GM19324 (cell line): Measurements from ENCODE around the gene GBX1.

Source experiments
- ATAC-seq: cut with Tn5 transposase; IDR thresholded peaks from one replicate; pipeline ENCODE4 v1.9.1; 2021; ENCODE audit warnings: mild to moderate bottlenecking, moderate library complexity; ENCODE audit not compliant: unreplicated experiment, low FRiP score

The GBX1 gene

DNA sequence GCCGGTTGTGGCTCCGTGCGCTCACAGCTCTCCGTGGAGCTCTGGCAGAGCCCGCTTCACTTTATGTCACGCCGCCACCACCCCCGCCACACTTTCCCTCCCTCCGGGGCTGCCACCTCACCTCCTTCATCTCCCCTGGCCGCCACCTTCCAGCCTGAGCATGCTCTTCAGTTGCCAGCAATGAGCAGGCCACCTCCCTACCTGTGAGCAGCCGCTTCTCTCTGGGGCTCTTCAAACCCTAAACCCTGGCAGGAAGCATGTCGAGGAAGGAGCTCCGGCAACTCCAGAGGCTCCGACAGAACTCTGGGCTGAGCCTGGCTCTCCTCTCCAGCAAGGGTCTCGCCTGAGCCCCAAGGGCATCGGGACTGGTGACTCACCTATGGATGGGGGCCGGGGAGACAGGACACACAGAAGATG is 36.7 kb downstream of the GBX1 start:
- ATAC-seq = no peak

DNA sequence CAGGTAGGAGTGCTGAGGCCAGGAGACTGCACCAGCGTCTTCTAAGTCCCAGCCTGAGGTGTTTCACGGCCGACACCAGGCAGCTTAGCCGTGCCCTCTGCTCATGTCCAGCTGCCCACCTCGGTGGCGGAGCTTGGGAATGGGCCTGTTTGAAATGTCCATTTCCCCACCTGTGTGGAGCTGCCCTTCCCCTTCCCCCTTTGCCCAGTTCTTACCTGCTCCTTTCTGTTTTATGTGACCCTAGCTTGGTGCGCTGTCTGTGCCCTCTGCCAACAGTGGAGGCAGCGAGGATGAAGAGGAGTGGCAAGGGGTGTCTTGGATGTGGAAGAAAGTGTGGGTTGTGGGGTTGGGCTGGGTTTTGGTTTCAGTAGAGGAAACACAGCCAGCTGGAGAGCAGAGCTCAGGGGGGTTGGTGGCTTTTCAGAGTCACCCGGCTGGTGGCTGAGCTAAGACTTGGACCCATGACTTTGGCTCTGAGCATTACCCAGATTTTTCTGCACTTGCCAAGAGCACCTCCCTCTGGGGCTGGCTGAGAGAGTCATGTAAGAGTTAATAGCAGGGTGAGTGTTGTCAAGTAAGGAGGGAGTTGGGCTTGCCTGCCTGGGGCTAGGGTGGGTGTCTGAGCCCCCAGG is 37.4 kb downstream of the GBX1 start:
- no peak for ATAC-seq

GRCh38 chr7:151129117-151129959 is 38.2 kb downstream of the GBX1 start:
- ATAC-seq = no peak

DNA sequence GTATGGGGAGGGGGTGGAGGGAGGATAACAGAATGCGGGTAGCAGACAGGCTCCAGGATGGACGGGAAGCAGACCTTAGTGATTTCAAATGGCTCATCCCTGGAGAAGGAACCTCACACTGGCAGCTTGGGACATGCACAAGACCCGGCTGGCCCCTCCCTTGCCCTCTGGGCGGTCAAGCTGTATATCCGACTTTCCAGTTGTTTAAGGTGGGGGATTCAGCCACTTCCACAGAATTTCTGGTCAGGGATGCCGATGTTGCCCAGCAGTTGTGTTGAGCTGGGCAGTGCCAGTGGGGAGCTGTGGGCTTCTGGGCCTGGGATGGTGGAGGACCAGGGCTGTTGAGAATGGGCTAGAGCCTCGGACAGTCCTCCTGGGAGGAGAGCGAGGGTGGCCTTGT is 38.8 kb downstream of the GBX1 start:
- no peak for ATAC-seq

DNA sequence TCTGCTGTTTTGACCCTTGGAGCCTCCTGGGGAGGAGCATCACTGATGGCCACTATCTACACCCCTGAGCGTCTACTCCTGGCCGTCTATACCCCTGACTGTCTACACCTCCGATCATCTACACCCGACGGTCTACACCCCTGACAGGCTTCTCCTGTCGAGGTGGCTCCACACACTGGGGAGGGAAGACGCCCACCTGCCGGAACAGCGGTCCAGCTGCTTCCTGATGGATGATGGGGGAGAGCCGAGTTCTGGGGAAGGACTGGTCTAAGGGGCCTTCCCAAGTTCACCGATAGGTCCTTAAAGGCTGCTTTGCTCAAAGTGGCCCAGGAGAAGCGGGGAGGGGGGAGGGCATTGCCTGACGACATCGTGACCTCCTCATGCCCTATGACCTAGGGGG is 39.4 kb downstream of the GBX1 start:
- no peak for ATAC-seq

DNA sequence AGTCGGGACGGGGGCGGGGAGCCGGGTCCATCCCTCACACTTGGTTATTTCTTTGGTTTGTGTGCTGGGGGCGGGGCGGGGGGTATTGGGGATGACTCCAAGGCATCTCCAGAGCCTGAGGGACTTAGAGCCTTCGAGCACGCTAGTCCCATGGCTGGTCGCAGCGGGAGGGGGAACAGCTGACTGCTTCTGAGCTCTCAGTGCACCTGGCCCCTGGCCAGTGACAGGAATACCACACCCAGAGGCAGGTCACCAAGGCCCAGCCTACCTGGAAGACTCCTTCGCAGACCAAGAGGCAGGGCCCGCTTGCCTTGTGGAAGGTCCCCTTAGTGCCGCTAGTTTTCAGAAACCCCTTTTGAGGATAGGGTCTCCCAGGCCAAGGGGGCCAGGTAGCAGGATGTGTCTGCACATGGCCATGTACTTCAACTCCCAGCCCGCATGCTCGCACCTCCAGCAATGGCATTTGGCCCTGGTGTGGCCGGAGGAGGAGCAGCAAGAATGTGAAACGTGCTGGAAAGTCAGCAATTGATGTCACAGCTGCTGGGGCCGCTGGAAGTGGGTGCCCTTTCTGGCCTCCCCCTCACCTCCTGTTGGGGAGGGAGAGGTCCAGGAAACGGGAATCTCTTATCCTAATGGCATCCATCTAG is 40.9 kb downstream of the GBX1 start:
- no peak for ATAC-seq

DNA sequence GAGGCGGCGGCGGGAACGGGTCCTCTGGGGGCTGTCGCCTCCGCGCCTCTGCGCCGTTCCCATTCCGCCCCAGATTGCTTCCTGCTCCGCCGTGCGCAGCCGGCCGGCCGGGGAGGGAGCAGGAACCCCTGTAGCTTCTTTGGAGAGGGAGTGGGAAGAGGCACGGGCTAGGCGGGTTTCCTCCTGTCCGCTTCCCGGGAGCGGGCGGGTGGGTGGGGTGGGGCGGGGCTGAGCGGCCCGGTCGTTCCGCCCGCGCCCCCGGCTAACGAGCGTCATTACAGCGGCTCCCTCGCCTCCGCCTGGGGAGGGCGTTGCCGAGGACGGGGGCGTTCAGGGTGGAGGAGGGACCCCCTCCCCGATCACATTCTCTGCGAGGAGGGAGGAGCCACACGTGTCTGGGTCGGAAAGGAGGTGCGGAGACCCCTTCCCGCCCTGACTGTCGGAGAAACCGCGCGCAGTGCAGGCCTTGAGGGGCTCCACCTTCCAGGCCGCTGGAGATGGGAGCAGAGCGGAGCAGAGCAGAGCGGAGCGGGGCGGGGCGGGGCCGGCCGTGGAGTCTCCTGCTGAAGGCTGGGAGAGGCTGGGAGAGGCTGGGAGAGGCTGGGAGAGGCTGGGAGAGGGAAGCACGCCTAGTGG is 41.5 kb downstream of the GBX1 start:
- no peak for ATAC-seq

- ATAC-seq = no peak
These were observed 42.0 kb downstream of the GBX1 start for GRCh38 chr7:151125470-151125845.

GRCh38 chr7:151124899-151125399 is 42.5 kb downstream of the GBX1 start:
- ATAC-seq = no peak

GRCh38 chr7:151124481-151124880 is 43.0 kb downstream of the GBX1 start:
- ATAC-seq = no peak

DNA sequence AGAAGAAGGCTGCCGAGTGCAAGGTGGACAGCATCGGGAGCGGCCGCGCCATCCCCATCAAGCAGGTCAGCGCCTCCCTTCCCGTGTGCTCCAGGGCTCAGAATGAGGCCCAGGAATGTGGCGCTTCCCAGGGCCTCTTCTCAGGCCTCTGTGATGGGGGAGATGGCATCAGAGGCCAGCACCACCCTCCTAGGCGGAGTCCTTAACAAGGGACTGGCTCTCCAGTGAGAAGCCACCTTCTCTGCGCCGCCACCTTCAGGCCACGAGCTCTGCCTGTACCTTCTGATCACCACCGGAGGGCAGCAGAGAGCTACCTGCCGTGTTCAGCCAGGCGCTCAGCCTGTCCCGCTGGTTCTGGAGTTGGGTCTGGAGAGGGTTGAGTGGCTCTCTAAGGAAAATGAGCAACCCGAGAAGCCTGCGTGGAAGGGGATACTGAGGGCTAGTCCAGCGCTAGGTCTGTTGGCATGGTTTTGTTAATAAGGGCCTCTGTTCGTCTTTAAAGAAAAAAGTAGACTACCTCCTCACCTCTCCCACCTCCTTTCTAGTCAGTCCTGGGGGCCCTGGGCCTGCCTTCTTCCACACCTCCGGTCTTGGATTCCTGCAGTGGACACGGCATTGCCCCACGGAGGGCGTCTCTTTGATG is 43.6 kb downstream of the GBX1 start:
- ATAC-seq = peak; percentile 72

GRCh38 chr7:151123158-151123821 is 44.2 kb downstream of the GBX1 start:
- no peak for ATAC-seq

DNA sequence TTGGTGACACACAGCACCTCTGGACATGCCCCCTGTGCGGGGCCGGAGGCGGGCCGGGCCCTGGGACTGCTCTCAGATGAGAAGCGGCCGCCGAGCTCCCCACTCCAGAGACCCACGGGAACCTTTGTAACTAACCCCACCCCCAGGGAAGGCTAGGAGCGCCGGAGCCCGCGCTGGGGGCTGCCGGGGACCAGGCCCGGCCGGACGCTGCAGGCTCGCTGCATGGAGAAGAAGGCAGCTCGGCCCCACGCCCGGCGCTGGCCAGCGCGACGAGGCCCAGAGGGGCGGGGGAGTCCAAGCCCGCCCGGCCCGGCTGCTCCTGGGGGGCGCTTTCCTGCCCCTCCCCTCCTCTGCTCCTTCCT is 44.7 kb downstream of the GBX1 start:
- no peak for ATAC-seq

- ATAC-seq = no peak
These were observed 45.2 kb downstream of the GBX1 start for GRCh38 chr7:151122276-151122675.

DNA sequence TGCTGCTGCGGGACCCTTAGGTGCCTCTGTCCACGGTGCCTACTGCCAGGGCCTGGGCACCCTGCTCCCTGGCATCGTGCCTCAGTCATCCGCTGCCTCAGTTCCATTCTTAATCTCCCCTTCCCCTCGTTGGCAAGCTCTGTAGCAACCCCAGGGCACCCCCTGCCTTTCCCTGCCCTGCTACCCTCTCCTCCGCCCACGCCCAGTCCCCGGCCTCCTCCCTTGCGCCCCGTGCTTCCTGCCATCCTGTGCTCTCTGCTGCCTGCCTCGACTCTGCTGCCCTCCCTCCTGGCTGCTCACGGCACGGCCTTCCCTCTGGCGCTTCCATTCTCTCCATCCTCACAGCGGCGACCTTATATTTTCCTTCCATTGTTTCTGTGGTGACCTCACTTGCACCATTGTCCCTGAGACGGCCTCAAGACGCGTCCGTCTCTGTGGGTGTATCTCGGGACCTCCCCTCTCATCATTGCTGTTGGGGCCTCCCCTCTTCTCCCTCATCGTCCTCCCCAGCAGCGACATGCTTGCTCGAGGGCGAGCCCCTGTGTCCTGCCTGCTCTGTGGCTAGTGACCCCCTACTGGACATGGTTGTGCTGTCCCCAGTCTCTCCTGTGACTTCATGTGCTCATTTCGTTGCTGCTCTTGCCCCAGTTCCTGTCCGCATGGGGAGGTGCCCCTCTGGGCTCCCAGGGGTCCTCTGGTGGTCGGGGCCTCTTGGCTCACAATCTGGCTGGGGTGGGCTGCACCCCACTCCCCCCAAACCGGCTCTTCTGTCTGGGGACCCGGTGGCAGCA is 45.9 kb downstream of the GBX1 start:
- ATAC-seq = no peak

DNA sequence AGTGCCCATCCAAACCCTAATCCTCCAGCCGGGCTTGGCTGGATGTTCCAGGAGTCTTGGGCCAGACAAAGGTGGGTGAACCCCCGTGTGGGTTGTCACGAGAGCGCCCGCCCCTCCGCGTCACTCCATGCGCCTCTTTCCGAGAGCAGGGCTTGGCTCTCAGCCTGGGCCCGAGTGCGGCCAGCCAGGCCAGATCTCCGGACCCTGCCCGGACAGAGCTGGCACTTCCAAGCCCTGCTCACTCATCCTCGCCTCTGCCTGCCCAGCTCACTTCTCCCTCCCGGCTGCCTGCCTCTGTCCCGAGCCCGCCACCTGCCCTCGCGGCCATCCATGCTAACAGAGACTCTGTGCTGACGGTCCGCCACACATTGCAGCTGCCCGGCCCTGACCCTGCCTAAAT is 46.6 kb downstream of the GBX1 start:
- no peak for ATAC-seq

DNA sequence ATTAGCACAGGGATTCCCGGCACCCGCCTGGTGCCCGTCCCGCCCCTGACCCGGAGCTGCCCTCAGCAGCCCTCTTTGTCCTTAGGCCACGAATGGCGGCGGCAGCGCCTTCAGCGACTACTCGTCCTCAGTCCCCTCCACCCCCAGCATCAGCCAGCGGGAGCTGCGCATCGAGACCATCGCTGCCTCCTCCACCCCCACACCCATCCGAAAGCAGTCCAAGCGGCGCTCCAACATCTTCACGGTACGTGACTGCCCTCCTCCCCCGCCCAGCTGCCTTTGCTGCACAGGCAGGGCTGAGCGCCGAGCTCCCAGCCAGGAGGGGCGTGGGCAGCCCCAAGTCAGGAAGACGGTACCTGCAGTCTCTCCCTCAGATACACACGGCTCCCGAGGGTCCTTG is 47.6 kb downstream of the GBX1 start:
- ATAC-seq = no peak

DNA sequence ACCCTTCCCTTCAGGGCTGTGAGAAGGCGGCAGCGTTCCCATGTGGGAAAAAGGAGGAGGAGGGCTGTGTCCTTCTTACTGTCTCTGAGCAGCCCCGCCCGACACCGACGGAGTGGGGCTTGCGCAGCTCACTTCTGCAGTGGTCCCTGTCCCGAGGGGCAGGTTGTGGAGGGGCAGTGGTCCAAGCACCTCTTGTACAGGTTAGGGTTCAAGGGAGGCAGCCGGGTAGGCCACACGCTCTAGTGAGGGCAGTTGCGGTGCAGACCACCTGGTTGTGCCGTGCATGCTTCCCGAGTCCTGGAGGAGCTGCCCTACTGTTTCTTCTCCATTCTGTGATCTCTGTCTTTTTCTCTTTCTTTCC is 48.5 kb downstream of the GBX1 start:
- no peak for ATAC-seq
